ENCODE data around the gene APLP2. TPM values are rescaled to one million over a fixed set of nuclear protein-coding genes. Genes with fewer than 3 reads are reported as not detected.

APLP2 gene
- total and polyA plus RNA-seq, 8 donors: 41.1 to 563 (median 147) TPM

GRCh38 chr11:130115218-130115617 lies 45.5 kb downstream of the APLP2 start:
- Histone ChIP-seq H3K4me1 (peaks cover 3 to 46% (median 24%) of the 10 kb centered on the region in 4 donors), H3K27ac (no peak overlapping the region), H3K36me3 (peaks cover 15 to 37% (median 30%) of the 10 kb centered on the region in 4 donors), H3K9me3 (no peaks in the 10 kb centered on the region), H3K27me3 (no peaks in the 10 kb centered on the region), H3K4me3 (no peak overlapping the region)
- DNase-seq: peak in 1 of 2 donors; percentile 28
- intact Hi-C loops (cut with DNase I; ENCODE audit: low total_unique reads): no loop called here
- TF ChIP-seq POLR2AphosphoS5 (IDR thresholded peaks at IDR 0.05) (no peak), POLR2A (IDR thresholded peaks at IDR 0.05) (no peak), CTCF (IDR thresholded peaks at IDR 0.05) (no peak), EP300 (IDR thresholded peaks at IDR 0.05) (no peak)
- WGBS, 5 donors: 37 to 58% (median 46%) methylated on average over 2 of the region's 2 CpGs

- no peaks in the 10 kb centered on the region for H3K9me3 ChIP-seq
- no peak overlapping the region for H3K4me3 ChIP-seq
- peaks cover 5 to 71% (median 26%) of the 10 kb centered on the region in 4 donors for H3K4me1 ChIP-seq
- H3K27ac ChIP-seq: no peak overlapping the region
- H3K36me3 ChIP-seq: peaks cover 10 to 27% (median 21%) of the 10 kb centered on the region in 4 donors
- intact Hi-C loops (cut with DNase I; ENCODE audit: low total_unique reads): no loop called here
- DNase-seq: no peak
- 45 to 55% (median 47%) methylated on average over 2 of the region's 2 CpGs for WGBS, 5 donors
- H3K27me3 ChIP-seq: no peaks in the 10 kb centered on the region
- no peak for TF ChIP-seq EP300 (IDR thresholded peaks at IDR 0.05)
- no peak for TF ChIP-seq CTCF (IDR thresholded peaks at IDR 0.05)
- TF ChIP-seq POLR2AphosphoS5 (IDR thresholded peaks at IDR 0.05): no peak
- no peak for TF ChIP-seq POLR2A (IDR thresholded peaks at IDR 0.05)
These were observed 48.5 kb downstream of the APLP2 start for GRCh38 chr11:130118165-130118564.

- Histone ChIP-seq H3K9me3 (no peaks in the 10 kb centered on the region), H3K36me3 (peaks cover 16 to 34% (median 26%) of the 10 kb centered on the region in 4 donors), H3K27me3 (no peaks in the 10 kb centered on the region), H3K27ac (no peak overlapping the region), H3K4me1 (peaks cover 5 to 77% (median 28%) of the 10 kb centered on the region in 4 donors), H3K4me3 (no peak overlapping the region)
- intact Hi-C loops (cut with DNase I; ENCODE audit: low total_unique reads): no loop called here
- 79 to 88% (median 86%) methylated on average over 9 of the region's 9 CpGs for WGBS, 5 donors
- no peak for TF ChIP-seq POLR2A (IDR thresholded peaks at IDR 0.05)
- no peak for TF ChIP-seq EP300 (IDR thresholded peaks at IDR 0.05)
- no peak for TF ChIP-seq CTCF (IDR thresholded peaks at IDR 0.05)
- TF ChIP-seq POLR2AphosphoS5 (IDR thresholded peaks at IDR 0.05): no peak
- DNase-seq: no peak
These were observed 49.1 kb downstream of the APLP2 start for GRCh38 chr11:130118636-130119387.

GRCh38 chr11:130120045-130120444 lies 50.4 kb downstream of the APLP2 start:
- DNase-seq: no peak
- Histone ChIP-seq H3K36me3 (peaks cover 17 to 42% (median 33%) of the 10 kb centered on the region in 4 donors), H3K4me3 (no peak overlapping the region), H3K4me1 (peaks cover 5 to 79% (median 29%) of the 10 kb centered on the region in 4 donors), H3K9me3 (no peaks in the 10 kb centered on the region), H3K27me3 (no peaks in the 10 kb centered on the region), H3K27ac (no peak overlapping the region)
- intact Hi-C loops (cut with DNase I; ENCODE audit: low total_unique reads): no loop called here
- WGBS, 5 donors: 61 to 71% (median 69%) methylated on average over 5 of the region's 5 CpGs
- TF ChIP-seq POLR2A (IDR thresholded peaks at IDR 0.05) (no peak), POLR2AphosphoS5 (IDR thresholded peaks at IDR 0.05) (no peak), CTCF (IDR thresholded peaks at IDR 0.05) (no peak), EP300 (IDR thresholded peaks at IDR 0.05) (no peak)
